GM18508 (cell line): Measurements from ENCODE around the gene TMEM134.
"Not testable (repeated sequence)": the region's sequence is repeated elsewhere in the genome, so short reads cannot be mapped to it uniquely, and the experiment has no call there.

Experiments
- ATAC-seq: cut with Tn5 transposase; IDR thresholded peaks from one replicate; pipeline ENCODE4 v1.9.1; 2021; ENCODE audit warnings: moderate number of reproducible peaks; ENCODE audit not compliant: insufficient read depth, unreplicated experiment

Gene TMEM134

DNA sequence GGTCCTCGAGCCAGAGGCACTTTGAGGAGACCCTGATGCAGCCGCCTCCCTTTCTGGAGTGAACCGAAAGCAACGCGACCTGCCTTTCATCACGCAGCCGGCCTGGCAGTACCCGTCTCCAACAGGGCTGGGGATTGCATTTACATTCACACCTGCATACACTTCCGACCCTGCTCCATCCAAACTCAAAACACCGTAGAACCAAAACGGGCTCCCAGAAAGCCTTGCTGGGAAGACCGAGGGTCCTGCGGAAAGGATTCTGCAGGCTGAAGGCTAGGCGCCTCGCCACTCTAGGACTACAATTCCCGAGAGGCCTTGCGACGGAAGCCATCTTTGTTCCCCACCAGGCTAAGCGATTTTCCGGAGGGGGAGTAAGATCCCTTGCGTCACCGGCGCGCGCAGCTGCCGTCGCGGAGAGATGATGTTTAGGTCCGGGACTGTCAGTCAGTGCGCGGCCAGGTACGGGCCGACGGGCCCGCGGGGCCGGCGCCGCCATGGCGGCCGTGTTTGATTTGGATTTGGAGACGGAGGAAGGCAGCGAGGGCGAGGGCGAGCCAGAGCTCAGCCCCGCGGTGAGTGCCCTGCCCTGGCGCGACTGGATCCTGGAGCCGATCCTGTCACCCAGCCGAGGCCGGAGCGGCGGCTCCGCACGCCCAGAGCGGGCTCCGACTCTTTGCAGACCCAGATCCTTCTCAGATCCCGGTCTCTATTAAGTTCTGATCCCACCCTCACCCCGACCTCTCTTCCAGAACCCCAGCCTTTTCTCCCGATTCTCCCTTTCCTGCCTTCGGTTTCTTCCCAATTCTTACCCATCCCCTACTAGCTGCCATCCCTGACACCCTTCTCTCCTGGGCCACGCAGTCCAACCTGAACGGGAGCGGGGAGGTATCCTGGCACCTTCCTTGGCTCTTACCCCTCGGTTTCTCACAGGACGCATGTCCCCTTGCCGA is 40.7 kb downstream of the TMEM134 start, which contains the start of gene RPS6KB2:
Gene RPS6KB2, plus strand, starts transcription at position 443 of the 950 bp plus-strand sequence. Its CDS starts 52 bp downstream, at position 495.
- no peak for ATAC-seq

DNA sequence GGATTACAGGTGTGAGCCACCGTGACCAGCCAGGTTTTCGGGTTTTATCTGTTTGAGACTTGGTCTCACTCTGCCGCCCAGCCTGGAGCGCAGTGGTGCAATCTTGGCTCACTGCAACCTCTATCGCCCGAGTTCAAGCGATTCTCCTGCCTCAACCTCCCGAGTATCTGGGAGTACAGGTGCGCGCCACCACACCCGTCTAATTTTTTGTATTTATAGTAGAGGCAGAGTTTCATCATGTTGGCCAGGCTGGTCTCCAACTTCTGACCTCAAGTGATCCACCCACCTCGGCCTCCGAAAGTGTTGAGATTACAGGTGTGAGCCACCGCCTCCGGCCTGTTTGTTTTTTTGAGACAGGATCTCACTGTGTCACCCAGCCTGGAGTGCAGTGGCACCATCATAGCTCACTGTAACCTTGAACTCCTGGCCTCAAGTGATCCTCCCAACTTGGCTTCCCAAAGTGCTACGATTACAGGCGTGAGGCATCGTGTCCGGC is 41.6 kb downstream of the TMEM134 start:
- ATAC-seq = not testable (repeated sequence)

DNA sequence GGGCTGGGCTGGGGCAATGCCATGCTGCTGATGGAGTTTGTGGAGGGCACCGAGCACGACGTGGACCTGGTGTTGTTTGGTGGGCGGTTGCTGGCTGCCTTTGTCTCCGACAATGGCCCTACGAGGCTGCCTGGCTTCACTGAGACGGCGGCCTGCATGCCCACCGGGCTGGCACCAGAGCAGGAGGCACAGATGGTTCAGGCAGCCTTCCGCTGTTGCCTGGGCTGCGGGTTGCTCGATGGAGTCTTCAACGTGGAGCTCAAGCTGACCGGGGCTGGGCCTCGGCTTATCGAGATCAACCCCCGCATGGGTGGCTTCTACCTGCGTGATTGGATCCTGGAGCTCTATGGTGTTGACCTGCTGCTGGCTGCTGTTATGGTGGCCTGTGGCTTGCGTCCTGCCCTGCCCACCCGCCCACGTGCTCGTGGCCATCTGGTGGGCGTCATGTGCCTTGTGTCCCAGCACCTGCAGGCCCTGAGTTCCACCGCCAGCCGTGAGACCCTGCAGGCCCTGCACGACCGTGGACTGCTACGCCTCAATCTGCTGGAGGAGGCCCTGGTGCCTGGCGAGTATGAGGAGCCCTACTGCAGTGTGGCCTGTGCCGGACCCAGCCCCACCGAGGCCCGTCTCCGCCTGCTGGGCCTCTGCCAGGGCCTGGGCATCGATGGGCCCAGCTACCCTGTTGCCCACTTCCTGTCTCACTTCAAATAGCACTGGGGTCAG is 45.0 kb downstream of the TMEM134 start:
- ATAC-seq = no peak

DNA sequence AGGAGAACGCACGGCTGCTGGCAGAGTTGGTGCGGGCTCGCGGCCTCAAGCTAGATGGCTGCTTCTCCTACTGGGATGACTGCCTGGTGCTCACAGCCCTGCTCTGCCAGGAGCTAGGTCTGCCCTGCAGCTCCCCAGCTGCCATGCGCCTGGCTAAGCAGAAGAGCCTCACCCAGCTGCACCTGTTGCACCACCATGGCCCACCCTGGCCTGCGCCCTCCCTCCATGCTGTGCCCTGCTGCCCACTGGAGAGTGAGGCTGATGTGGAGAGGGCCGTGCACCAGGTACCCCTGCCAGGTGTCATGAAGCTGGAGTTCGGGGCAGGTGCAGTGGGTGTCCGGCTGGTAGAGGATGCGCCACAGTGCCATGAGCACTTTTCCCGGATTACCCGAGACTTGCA is 45.6 kb downstream of the TMEM134 start:
- ATAC-seq = no peak

DNA sequence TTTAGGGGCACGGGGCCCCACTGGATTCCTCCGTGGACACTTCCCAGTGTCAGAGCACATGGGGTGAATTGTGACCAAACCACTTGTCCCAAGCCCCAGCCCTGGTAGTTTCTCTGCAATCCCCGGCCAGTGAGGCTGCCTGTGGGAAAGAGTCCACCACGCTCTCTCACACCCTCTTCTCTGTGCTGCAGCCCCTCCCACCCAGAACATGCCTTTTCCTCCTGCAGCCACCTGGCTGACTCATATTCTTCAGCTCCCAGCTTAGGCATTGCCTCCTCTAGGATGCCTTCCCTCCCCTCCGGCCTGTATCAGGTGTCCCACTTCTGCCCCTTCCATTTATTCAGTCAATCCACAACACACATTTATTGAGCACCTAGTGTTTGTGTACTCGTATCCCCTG is 46.2 kb downstream of the TMEM134 start:
- no peak for ATAC-seq

DNA sequence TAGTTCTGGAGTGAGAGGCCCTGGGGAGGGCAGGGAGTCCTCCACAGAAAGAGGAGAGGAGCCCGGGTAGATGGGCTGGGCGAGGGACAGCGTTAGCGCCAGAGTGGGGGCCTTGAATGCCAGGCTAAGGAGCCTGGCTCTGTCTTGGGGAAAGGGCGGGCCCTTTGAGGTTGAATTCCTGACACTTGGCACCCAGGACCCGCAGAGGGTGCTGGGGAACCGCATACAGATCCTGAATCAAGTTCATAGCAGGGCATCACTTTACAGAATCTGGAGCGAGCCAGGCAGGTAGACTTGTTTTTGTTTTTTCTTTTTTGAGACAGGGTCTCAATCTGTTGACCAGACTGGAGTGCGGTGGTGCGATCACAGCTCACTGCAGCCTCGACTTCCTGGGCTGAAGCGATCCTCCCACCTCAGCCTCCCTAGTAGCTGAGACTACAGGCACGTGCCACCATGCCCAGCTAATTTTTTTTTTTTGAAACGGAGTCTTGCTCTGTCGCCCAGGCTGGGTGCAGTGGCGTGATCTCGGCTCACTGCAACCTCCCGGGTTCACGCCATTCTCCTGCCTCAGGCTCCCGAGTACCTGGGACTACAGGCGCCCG is 47.5 kb downstream of the TMEM134 start:
- no peak for ATAC-seq

DNA sequence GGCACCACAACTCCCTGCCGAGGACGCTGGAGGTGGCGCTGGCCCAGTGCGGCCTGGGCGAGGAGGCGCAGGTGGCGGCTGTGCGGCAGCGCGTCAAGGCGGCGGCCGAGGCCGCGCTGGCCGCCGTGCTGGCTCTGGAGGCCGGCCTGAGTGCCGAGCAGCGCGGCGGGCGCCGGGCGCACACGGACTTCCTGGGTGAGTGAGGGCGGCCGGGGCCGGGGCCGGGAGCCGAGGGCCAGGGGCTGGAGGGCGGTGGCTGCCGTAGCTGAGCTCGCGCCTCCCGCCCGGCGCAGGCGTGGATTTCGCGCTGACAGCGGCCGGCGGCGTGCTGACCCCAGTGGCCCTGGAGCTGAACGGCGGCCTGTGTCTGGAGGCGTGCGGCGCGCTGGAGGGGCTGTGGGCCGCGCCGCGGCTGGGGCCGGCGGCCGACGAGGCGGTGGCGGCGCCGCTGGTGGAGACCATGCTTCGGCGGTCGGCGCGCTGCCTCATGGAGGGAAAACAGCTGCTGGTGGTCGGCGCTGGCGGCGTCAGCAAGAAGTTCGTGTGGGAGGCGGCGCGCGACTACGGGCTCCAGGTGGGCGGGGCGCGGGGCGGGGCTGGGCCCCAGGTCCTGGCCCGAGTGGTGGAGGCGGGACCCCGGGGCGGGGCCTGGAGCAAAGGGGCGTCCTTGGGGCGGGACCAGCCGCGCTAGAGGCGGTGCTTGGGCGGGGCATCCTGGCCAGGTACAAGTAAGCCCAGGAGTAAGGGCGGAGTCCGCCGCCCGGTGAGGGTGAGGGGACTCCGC is 48.2 kb downstream of the TMEM134 start:
- ATAC-seq = no peak

DNA sequence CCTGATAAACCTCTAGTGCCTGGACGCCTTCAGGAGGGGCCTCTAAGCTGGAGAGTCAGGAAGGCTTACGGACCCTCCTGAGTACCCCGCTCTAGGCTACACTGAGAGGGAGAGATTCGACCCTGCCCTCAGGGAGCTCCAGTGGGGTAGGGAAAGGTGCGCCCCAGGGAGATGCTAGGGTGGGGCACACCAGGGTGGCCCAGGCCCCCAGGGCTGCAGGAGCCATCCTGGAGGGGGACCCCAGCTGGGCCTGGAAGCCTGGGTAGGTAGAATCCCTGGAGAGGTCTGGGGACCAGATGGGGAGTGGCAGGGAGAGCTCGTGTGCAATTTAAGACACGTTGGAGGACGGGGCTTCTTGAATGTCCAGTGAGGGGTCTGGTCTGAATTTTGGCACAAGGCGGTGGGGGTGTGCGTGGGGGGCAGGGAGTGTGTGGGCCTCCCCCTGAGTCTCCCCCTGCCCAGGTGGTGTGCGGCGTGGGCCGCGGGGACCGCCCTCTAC is 48.9 kb downstream of the TMEM134 start:
- no peak for ATAC-seq

DNA sequence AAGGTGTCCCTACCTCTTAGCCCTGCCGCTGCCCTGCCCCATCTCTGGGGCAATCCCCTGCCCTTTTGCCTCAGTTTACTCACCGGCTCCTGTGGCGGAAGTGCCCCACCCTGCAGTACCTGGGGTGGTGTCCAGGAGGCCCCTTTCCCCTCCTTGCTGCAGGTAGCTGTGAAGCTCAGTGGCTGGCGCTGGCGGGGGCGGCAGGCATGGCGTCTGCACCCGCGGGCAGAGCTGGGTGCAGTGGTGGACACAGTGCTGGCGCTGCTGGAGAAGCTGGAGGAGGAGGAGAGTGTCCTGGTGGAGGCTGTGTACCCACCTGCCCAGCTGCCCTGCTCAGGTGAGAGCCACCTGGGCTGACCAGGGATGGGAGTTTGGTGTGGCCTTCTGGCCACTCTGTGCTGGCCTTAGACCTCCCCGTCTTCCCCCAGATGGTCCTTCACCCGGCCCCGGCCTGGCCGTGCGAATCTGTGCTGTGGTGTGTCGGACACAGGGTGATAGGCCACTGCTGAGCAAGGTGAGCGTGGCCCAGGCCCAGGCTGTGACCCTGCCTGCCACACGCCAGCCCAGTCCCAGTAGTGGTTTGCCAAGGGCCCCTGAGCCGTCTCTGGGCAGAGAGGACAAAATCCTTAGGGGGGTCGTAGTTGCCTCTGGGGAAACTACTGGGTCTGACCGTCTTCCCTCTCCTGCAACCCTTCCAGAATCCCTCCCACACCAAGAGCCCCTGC is 49.6 kb downstream of the TMEM134 start:
- ATAC-seq = no peak

DNA sequence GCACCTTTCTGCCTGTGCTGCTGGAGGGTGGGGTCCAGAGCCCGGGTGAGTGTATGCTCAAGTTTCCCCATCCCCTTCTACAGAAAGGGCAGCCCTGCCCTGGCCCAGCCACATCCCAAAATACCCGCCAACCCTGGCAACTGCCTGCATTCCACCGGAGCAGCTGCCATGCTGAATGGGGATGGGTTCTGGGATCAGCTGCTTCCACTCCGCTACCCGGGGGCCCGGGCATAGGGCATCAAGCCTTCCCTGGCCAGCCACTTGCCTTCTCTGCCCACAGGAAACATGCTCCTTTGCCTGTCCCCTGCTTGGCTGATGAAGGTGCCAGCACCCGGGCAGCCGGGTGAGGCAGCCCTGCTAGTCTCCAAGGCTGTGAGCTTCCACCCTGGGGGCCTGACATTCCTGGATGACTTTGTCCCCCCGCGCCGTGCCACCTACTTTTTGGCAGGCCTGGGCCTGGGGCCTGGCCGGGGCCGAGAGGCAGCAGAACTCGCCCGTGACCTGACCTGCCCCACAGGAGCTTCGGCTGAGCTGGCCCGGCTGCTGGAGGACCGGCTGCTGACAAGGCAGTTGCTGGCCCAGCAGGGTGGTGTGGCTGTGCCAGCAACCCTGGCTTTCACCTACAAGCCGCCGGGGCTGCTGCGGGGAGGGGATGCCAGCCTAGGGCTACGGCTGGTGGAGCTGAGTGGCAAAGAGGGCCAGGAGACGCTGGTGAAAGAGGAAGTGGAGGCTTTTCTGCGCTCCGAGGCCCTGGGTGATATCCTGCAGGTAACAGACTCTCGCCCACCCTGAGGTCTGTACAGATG is 50.4 kb downstream of the TMEM134 start:
- no peak for ATAC-seq

DNA sequence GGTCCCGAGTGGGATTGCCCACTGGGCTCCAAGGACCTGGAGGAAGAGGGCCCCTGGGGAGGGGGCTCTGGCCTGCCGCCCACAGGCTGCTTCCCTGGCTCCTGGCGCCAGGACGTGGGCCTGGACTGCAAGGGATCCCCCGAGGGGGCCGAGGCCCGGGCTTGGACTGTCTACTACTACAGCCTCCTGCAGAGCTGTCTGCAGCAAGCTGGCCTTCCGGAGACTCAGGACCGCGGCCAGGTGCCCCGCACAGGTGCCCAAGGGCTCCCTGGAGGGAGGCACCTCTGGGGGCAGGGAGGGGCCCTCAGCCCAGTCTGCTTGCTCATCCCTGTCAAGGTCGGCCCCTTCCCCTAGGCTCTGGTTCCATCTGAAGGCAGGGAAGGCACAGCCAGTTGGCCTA is 51.6 kb downstream of the TMEM134 start:
- no peak for ATAC-seq

DNA sequence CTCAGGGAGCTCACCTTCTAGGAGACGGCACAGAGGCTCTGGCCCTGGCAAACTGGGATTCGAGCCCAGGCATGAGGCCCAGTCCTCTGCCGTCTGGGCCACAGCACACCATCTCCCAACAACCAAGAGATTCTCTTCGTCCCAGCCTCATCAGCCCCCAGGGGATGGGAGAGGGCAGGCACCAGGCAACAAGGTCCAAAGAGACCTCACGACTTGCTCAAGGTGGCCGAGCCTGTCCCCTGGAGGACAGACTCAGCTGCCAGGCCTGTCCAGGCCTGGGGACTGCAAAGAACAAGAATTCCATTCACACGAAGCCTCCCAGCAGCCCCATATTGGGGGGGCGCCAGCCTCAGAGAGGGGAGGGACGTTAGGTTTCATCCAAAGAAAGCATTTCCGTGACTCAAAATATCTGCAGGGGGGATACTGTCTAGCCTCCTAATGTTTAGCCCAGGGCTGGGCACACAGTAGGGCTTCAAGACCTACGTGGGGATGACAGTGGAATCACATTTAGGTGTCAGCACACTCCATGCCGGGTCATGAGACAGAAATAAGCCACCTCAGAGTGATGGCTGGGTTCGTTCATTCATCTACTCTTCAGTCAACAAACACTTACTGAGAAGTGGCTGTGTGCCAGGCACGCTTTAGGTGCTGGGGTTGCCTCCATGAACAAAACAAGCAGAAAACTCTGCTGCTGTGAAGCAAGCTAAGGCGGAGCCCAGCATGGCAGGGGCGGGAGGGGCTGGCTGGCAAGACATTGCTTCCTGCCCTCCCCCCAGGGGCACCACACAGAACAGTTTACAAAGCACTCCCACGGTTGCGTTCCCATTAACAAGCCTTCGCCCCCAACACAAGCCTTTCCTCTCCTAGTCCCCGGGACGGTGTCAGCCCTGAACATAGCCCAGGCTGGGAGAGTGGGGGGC is 52.4 kb downstream of the TMEM134 start:
- ATAC-seq = no peak

DNA sequence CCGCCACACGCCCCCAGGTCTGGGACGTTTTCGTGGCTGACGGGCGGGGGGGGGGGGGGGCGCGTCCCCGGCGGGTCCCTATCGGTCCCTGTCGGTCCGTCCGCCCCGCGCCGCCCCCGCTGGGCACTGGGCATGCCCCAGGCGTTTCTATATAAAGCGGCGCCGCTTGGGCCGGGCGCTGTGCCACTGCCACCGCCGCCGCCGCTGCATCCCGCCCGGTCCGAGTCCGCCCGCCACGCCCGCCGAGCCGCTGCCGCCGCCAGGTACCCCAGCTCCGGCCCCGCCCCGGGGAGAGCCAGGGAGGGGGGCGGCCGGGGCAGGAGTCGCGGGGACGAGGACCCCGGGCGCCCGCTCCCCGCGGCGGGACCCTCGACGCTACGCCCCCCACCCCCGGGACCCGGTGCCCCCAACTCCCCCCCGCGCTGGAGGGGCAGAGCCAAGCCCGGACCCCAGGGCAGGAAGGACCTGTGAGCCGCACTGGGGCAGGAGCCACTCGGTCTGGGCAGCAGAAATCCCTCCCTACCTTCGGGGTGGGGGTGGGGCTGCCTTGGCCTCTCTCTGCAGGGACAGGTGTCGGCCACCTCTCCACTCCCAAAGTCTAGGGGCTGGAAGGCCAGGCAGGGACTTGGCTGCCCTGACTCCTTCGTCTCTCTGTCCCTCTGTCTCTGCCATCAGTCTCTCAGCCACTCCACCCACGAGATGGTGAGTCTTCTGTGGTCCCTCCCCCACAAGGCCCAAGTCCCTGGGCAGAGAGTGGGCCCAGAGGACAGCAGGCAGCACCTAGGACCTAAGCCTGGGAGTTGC is 53.3 kb downstream of the TMEM134 start, which contains the start of gene CARNS1:
Gene CARNS1, plus strand, starts transcription at position 178 of the 804 bp plus-strand sequence. Its CDS starts 522 bp downstream, at position 700.
- ATAC-seq = no peak

DNA sequence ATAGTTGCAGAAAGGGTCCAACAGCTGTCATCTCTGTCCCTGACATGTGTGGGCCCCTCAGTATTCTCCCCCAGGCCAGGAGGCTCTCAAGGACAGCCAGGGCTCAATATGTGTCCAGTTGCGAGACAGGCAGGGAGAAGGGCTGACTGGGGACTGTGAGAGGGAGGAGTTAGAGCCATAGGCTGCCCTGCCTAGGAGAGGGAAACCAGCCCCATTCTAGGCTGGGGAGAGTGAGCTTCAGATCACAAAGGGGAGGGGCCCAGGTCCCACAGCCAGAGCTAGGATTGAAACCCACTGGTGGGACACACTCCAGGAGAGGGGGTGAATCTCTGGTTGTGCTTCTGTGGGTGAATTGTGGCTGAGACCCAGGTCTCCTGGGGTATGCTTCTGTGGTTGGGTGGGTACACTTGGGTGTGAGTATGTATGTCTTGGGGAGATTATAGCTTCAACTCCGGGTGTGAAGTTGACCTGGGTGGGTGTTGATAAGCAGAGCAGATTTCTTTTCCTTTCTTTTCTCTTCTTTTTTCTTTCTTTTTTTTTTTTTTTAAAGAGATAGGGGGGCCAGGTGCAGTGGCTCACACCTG is 55.7 kb downstream of the TMEM134 start:
- ATAC-seq = no peak

DNA sequence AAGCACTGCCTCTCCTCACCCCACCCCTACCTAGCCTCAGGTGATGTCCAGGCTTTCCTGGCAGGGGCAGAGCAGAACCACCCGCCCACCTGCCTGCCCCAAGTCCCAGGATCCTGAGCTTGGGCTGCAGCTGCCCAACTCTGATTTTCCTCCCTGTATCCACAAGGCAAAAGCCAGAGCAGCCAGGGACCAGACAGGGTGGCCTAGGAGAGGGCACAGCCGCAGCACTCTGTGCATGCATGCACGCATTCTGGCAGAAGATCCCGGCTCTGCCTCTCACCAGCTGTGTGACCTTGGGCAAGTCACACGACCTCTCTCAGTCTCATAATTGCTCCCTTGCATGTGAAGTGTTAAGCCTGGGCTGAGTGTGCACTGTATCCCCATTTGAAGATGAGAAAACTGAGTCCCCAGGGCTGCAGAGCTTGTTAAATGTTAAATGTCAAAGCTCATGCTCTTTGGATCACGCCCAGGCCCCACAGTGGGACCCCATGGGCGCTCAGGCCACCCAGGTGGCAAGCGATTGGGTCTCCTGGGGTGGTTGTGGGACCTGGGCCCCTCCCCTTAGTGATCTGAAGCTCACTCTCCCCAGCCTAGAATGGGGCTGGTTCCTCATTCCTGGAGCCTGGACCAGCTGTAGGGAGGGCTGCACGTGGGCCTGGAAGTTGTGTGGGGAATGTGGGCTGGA is 56.4 kb downstream of the TMEM134 start:
- ATAC-seq = no peak

DNA sequence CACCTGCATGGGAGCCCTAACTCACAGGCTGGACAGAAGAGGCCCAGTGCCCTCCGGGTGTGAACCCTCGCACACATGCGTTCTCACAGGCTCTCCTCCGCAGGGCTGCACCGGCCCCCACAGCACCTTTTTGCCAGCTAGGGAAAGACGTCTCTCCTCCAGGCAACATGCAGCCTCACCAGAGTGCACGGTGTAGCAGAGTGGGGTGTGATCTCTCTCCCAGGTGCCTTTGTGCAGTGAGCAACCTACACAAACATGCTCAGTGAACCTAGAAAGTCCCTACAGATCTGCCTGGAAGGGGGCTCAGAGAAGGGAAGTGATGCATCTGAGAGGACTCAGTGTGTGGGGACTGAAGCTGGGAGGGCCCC is 57.3 kb downstream of the TMEM134 start:
- no peak for ATAC-seq
